Brain pericyte (primary cell): ENCODE measurements around the gene ZCCHC14.
"Not testable (repeated sequence)": the region's sequence is repeated elsewhere in the genome, so short reads cannot be mapped to it uniquely, and the experiment has no call there.

Source experiments
- DNase-seq: peaks from one replicate; pipeline ENCODE4 v3.0.0-alpha.2; 2012; ENCODE audit warnings: low read depth, low spot score

ZCCHC14 gene

GRCh38 chr16:87524407-87524806 lies 31.6 kb upstream of the ZCCHC14 start:
- DNase-seq, result no peak

GRCh38 chr16:87523605-87524004 lies 30.8 kb upstream of the ZCCHC14 start:
- DNase-seq, result not testable (repeated sequence)

- not testable (repeated sequence) for DNase-seq
Observed at GRCh38 chr16:87521764-87522163, 28.9 kb upstream of the ZCCHC14 start.

- not testable (repeated sequence) for DNase-seq
Observed at GRCh38 chr16:87519170-87519569, 26.3 kb upstream of the ZCCHC14 start.

- not testable (repeated sequence) for DNase-seq
Observed at GRCh38 chr16:87518430-87519051, 25.7 kb upstream of the ZCCHC14 start.

GRCh38 chr16:87517610-87518429 lies 25.0 kb upstream of the ZCCHC14 start:
- not testable (repeated sequence) for DNase-seq

- DNase-seq, result no peak
Observed at GRCh38 chr16:87516361-87516760, 23.5 kb upstream of the ZCCHC14 start.

GRCh38 chr16:87515475-87516330 lies 22.9 kb upstream of the ZCCHC14 start:
- DNase-seq, result no peak

- not testable (repeated sequence) for DNase-seq
Observed at GRCh38 chr16:87509778-87510177, 17.0 kb upstream of the ZCCHC14 start.

- no peak for DNase-seq
Observed at GRCh38 chr16:87507351-87508069, 14.7 kb upstream of the ZCCHC14 start.

GRCh38 chr16:87506423-87507350 lies 13.9 kb upstream of the ZCCHC14 start:
- no peak for DNase-seq

- DNase-seq, result no peak
Observed at GRCh38 chr16:87505834-87506233, 13.0 kb upstream of the ZCCHC14 start.

- DNase-seq, result not testable (repeated sequence)
Observed at GRCh38 chr16:87503232-87503937, 10.6 kb upstream of the ZCCHC14 start.

- DNase-seq, result no peak
Observed at GRCh38 chr16:87502308-87502969, 9.6 kb upstream of the ZCCHC14 start.

- no peak for DNase-seq
Observed at GRCh38 chr16:87501117-87501516, 8.3 kb upstream of the ZCCHC14 start.

GRCh38 chr16:87499189-87499486 lies 6.3 kb upstream of the ZCCHC14 start:
- no peak for DNase-seq

GRCh38 chr16:87498324-87499188 lies 5.7 kb upstream of the ZCCHC14 start:
- DNase-seq, result no peak

GRCh38 chr16:87497767-87498290 lies 5.0 kb upstream of the ZCCHC14 start:
- not testable (repeated sequence) for DNase-seq
